ENCODE measurements around the gene INSYN1. TPM values are rescaled to one million over a fixed set of nuclear protein-coding genes. Genes with fewer than 3 reads are reported as not detected.

Gene INSYN1
- total and polyA plus RNA-seq, 10 of the 15 experiments (the other 5 are each of a cell fraction or from before 2014, with no cell fraction given), result not detected

GRCh38 chr15:73712107-73712506, 41.0 kb downstream of the INSYN1 start:
- H3K27ac ChIP-seq (ENCODE audit: control insufficient read depth, insufficient read depth), result no peak overlapping the region
- H4K20me1 ChIP-seq (ENCODE audit: control insufficient read depth, insufficient read depth), result no peaks in the 10 kb centered on the region
- in situ Hi-C loops (cut with MboI), result loop anchor here (5.0 kb wide), 1 partner anchor 50 kb away; no protein-coding TSS in a partner anchor
- no peaks in the 10 kb centered on the region for H3K9me3 ChIP-seq (replicated peaks; ENCODE audit: control insufficient read depth, insufficient read depth, low read length)
- no peaks in the 10 kb centered on the region for H3K79me2 ChIP-seq (ENCODE audit: control insufficient read depth, insufficient read depth, low read length)
- RAD21 ChIA-PET (ENCODE audit: unreplicated experiment), result no interaction called here
- DNase-seq (ENCODE audit: low read depth, low spot score) (no peak), FAIRE-seq (no peak), ATAC-seq (no peak)
- SMC1A ChIA-PET (ENCODE audit: uncharacterized antibody, unreplicated experiment), result interaction anchor here (0.9 kb wide), 1 partner anchor 13 kb away, joined by 3 read pairs; no protein-coding TSS in a partner anchor
- no peak overlapping the region for H2AFZ ChIP-seq (ENCODE audit: control insufficient read depth, low read depth, low read length)
- intact Hi-C loops (cut with micrococcal nuclease; ENCODE audit: unreplicated experiment), result no loop called here
- no TSS peak for BruUV-seq (replicated peaks)
- H3K4me1 ChIP-seq (ENCODE audit: control insufficient read depth, insufficient read depth, low read length), result no peaks in the 10 kb centered on the region
- CTCF ChIA-PET, result interaction anchor here (1.5 kb wide), 1 partner anchor 13 kb away, joined by 4 read pairs; no protein-coding TSS in a partner anchor
- no peak overlapping the region for H3K4me2 ChIP-seq (ENCODE audit: control insufficient read depth, insufficient read depth)
- H3K27me3 ChIP-seq (replicated peaks in 1 of 2; ENCODE audit: control insufficient read depth in 2 of 2, insufficient read depth in 2 of 2, low read length in 1 of 2), result no peaks in the 10 kb centered on the region; a peak in 2 of 4 replicates
- no peak overlapping the region for H3K4me3 ChIP-seq
- POLR2A ChIA-PET, result no interaction called here
- H3K9ac ChIP-seq (ENCODE audit: control insufficient read depth, insufficient read depth, low read length), result no peak overlapping the region
- TF ChIP-seq ZNF207 (IDR thresholded peaks at IDR 0.05; ENCODE audit: borderline replicate concordance) (no peak), ZNF217 (IDR thresholded peaks at IDR 0.05) (no peak), ZZZ3 (IDR thresholded peaks at IDR 0.05; ENCODE audit: control insufficient read depth, insufficient read length, low read depth) (no peak)
- H3K36me3 ChIP-seq (ENCODE audit: control insufficient read depth in 2 of 2, insufficient read depth in 2 of 2, low read length in 1 of 2), result no peaks in the 10 kb centered on the region

- Histone ChIP-seq H3K4me3 (no peak overlapping the region), H3K36me3 (ENCODE audit: control insufficient read depth in 2 of 2, insufficient read depth in 2 of 2, low read length in 1 of 2) (no peaks in the 10 kb centered on the region), H4K20me1 (ENCODE audit: control insufficient read depth, insufficient read depth) (no peaks in the 10 kb centered on the region), H3K9ac (ENCODE audit: control insufficient read depth, insufficient read depth, low read length) (no peak overlapping the region), H3K9me3 (replicated peaks; ENCODE audit: control insufficient read depth, insufficient read depth, low read length) (no peaks in the 10 kb centered on the region), H3K79me2 (ENCODE audit: control insufficient read depth, insufficient read depth, low read length) (no peaks in the 10 kb centered on the region), H3K4me1 (ENCODE audit: control insufficient read depth, insufficient read depth, low read length) (no peaks in the 10 kb centered on the region), H3K27me3 (replicated peaks in 1 of 2; ENCODE audit: control insufficient read depth in 2 of 2, insufficient read depth in 2 of 2, low read length in 1 of 2) (no peaks in the 10 kb centered on the region; a peak in 2 of 4 replicates), H2AFZ (ENCODE audit: control insufficient read depth, low read depth, low read length) (no peak overlapping the region), H3K27ac (ENCODE audit: control insufficient read depth, insufficient read depth) (no peak overlapping the region), H3K4me2 (ENCODE audit: control insufficient read depth, insufficient read depth) (no peak overlapping the region)
- ChIA-PET SMC1A (ENCODE audit: uncharacterized antibody, unreplicated experiment) (interaction anchor here (0.9 kb wide), 1 partner anchor 13 kb away, joined by 3 read pairs; no protein-coding TSS in a partner anchor), POLR2A (no interaction called here), CTCF (interaction anchor here (1.5 kb wide), 1 partner anchor 13 kb away, joined by 4 read pairs; no protein-coding TSS in a partner anchor), RAD21 (ENCODE audit: unreplicated experiment) (no interaction called here)
- intact Hi-C loops (cut with micrococcal nuclease; ENCODE audit: unreplicated experiment) (no loop called here), in situ Hi-C loops (cut with MboI) (loop anchor here (5.0 kb wide), 1 partner anchor 51 kb away; no protein-coding TSS in a partner anchor)
- DNase-seq (ENCODE audit: low read depth, low spot score) (no peak), ATAC-seq (no peak), FAIRE-seq (no peak)
- no peak for TF ChIP-seq BHLHE40 (IDR thresholded peaks at IDR 0.05; ENCODE audit: borderline replicate concordance in 1 of 2, low read depth in 2 of 2, low read length in 1 of 2)
- no peak for TF ChIP-seq CBFB (IDR thresholded peaks at IDR 0.05; ENCODE audit: low read depth)
- TF ChIP-seq ZSCAN29 (IDR thresholded peaks at IDR 0.05), result no peak
- TF ChIP-seq RELA (IDR thresholded peaks at IDR 0.05; ENCODE audit: borderline replicate concordance, partially characterized antibody), result no peak
- TF ChIP-seq RFX5 (IDR thresholded peaks at IDR 0.05; ENCODE audit: low read depth, low read length), result no peak
- TF ChIP-seq USF2 (IDR thresholded peaks at IDR 0.05; ENCODE audit: borderline replicate concordance, low read depth, low read length), result no peak
- no peak for TF ChIP-seq CUX1 (IDR thresholded peaks at IDR 0.05; ENCODE audit: insufficient replicate concordance, low read depth, low read length)
- WGBS (ENCODE audit: insufficient coverage, insufficient replicate concordance, low lambda C conversion rate, missing lambda C conversion rate), result 41% methylated on average over 4 of the region's 4 CpGs
- no TSS peak for BruUV-seq (replicated peaks)
These were observed 41.6 kb downstream of the INSYN1 start for GRCh38 chr15:73711526-73711925.

Measured in GM12878 (cell line).